Muscle of back (tissue), 11 donors: ENCODE data around the gene ATP2A2. TPM values are rescaled to one million over a fixed set of nuclear protein-coding genes. Genes with fewer than 3 reads are reported as not detected.
"Not testable (repeated sequence)": the region's sequence is repeated elsewhere in the genome, so short reads cannot be mapped to it uniquely, and the experiment has no call there.

Experiments
- DNase-seq, 3 donors: peaks; one replicate each; pipeline versions ENCODE4 v3.0.0 to v3.0.0-alpha.2; 2013
- polyA plus RNA-seq, 10 donors: library from polyadenylated mRNA; unstranded; fragments of 120-200 nt; gene quantifications; one replicate each; pipeline ENCODE4 v1.2.1, GENCODE V29; 2013; ENCODE audit not compliant: insufficient read length in 10 of 10

The ATP2A2 gene
- polyA plus RNA-seq, 10 donors: 521 to 744 (median 631) TPM

GRCh38 chr12:110255890-110256456, 25.1 kb upstream of the ATP2A2 start:
- DNase-seq: not testable (repeated sequence)

- no peak for DNase-seq
These were observed 24.1 kb upstream of the ATP2A2 start for GRCh38 chr12:110256780-110257431.

- no peak for DNase-seq
These were observed 22.6 kb upstream of the ATP2A2 start for GRCh38 chr12:110258466-110258865.

GRCh38 chr12:110262442-110263388, 18.3 kb upstream of the ATP2A2 start:
- DNase-seq: no peak

- DNase-seq: no peak
These were observed 14.6 kb upstream of the ATP2A2 start for GRCh38 chr12:110266381-110266960.

GRCh38 chr12:110266980-110267620, 13.9 kb upstream of the ATP2A2 start:
- peak; percentile 87 to 95 (median 92) for DNase-seq

GRCh38 chr12:110269622-110270124, 11.4 kb upstream of the ATP2A2 start:
- peak in 2 of 3 donors; percentile 55 to 86 for DNase-seq

GRCh38 chr12:110270125-110270962, 10.7 kb upstream of the ATP2A2 start:
- DNase-seq: peak in 2 of 3 donors; percentile 66 to 71

GRCh38 chr12:110271015-110271414, 10.0 kb upstream of the ATP2A2 start:
- DNase-seq: no peak

GRCh38 chr12:110277530-110278254, 3.4 kb upstream of the ATP2A2 start:
- no peak for DNase-seq

- DNase-seq: no peak
These were observed 2.9 kb upstream of the ATP2A2 start for GRCh38 chr12:110278255-110278536.

GRCh38 chr12:110279566-110280375, 1.3 kb upstream of the ATP2A2 start:
- DNase-seq: no peak

GRCh38 chr12:110280392-110280778, 662 bp upstream of the ATP2A2 start:
- peak in 2 of 3 donors; percentile 57 to 59 for DNase-seq

GRCh38 chr12:110281549-110282299, 677 bp downstream of the ATP2A2 start:
- peak; percentile 39 to 89 (median 57) for DNase-seq

GRCh38 chr12:110282300-110282860, 1.3 kb downstream of the ATP2A2 start:
- no peak for DNase-seq

GRCh38 chr12:110282956-110283817, 2.1 kb downstream of the ATP2A2 start:
- peak in 2 of 3 donors; percentile 28 to 30 for DNase-seq

- no peak for DNase-seq
These were observed 3.5 kb downstream of the ATP2A2 start for GRCh38 chr12:110284597-110284996.
